ENCODE results near the gene SAMD4A.

DNA sequence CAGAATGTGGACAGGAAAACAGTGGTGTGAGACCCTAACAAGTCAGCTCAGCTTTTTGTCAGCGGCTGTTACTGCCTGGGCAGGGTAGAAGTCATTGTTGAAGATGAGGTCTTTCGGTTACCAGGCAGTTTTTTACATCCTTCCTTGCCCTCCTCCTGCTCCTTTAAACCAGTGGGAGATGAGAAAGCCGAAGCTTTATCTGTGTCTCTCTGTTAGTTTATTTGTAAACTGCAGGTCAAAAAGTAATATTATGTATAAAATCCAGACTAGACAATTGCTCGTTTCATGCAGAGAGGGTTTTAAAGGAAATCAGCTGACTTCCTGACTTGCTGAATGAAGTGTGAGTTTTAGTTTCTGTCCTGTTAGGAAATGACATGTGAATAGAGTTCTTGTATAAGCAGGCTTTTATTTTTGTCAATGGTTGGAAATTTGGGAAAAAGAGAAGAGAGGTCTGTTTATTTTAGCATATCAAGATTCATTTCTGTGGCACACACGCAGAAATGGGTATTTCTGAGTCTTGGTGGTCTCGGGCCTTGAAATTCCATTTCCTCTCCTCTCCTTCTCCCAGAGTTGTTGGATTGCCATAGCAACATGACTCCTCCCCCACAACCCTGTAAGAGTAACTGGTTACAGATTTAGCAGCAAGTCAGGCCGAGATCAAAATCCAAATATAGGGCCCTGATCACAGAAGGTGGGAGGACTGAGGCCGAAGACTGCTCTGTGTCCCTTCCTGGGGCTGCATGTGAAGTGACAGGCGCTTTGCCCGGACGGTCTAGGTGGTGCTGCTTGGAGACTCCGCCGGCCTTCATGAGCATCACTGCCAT is 60.8 kb downstream of the SAMD4A start:
- TF ChIP-seq CTCF (IDR thresholded peaks at IDR 0.05 in 8 of 11, conservative IDR thresholded peaks at IDR 0.05 in 3 of 11) (no peak), POLR2A (IDR thresholded peaks at IDR 0.05) (no peak), POLR2AphosphoS5 (IDR thresholded peaks at IDR 0.05) (peak in 1 of 3 donors; percentile 21)
